GM19455 (cell line): Measurements from ENCODE around the gene CTSO.
"Not testable (repeated sequence)": the region's sequence is repeated elsewhere in the genome, so short reads cannot be mapped to it uniquely, and the experiment has no call there.

Experiments used
- ATAC-seq: cut with Tn5 transposase; IDR thresholded peaks from one replicate; pipeline ENCODE4 v1.9.1; 2021; ENCODE audit not compliant: unreplicated experiment

CTSO gene

GRCh38 chr4:155956461-155956860, 2.8 kb upstream of the CTSO start:
- no peak for ATAC-seq

- no peak for ATAC-seq
Observed at GRCh38 chr4:155954939-155955338, 1.3 kb upstream of the CTSO start.

GRCh38 chr4:155954118-155954685, 536 bp upstream of the CTSO start:
- no peak for ATAC-seq

- no peak for ATAC-seq
Observed at GRCh38 chr4:155952501-155952901, 1.2 kb downstream of the CTSO start.

GRCh38 chr4:155950461-155950860, 3.2 kb downstream of the CTSO start:
- no peak for ATAC-seq

- ATAC-seq: no peak
Observed at GRCh38 chr4:155948541-155948940, 5.1 kb downstream of the CTSO start.

GRCh38 chr4:155946486-155946885, 7.2 kb downstream of the CTSO start:
- no peak for ATAC-seq

GRCh38 chr4:155944516-155944915, 9.2 kb downstream of the CTSO start:
- ATAC-seq: no peak

GRCh38 chr4:155943605-155944291, 9.9 kb downstream of the CTSO start:
- no peak for ATAC-seq

GRCh38 chr4:155941820-155942219, 11.8 kb downstream of the CTSO start:
- no peak for ATAC-seq

GRCh38 chr4:155941085-155941790, 12.4 kb downstream of the CTSO start:
- ATAC-seq: no peak

- ATAC-seq: no peak
Observed at GRCh38 chr4:155935389-155935986, 18.2 kb downstream of the CTSO start.

GRCh38 chr4:155934634-155935033, 19.0 kb downstream of the CTSO start:
- not testable (repeated sequence) for ATAC-seq

- no peak for ATAC-seq
Observed at GRCh38 chr4:155931634-155932033, 22.0 kb downstream of the CTSO start.

- no peak for ATAC-seq
Observed at GRCh38 chr4:155930330-155930729, 23.3 kb downstream of the CTSO start.

- no peak for ATAC-seq
Observed at GRCh38 chr4:155929833-155930232, 23.8 kb downstream of the CTSO start.

GRCh38 chr4:155924637-155925036, 29.0 kb downstream of the CTSO start:
- ATAC-seq: no peak

GRCh38 chr4:155921597-155921996, 32.1 kb downstream of the CTSO start:
- ATAC-seq: no peak

GRCh38 chr4:155914782-155915181, 38.9 kb downstream of the CTSO start:
- ATAC-seq: no peak

GRCh38 chr4:155911905-155912304, 41.8 kb downstream of the CTSO start:
- no peak for ATAC-seq

GRCh38 chr4:155909615-155910226, 43.9 kb downstream of the CTSO start:
- no peak for ATAC-seq
